Memory B cell (primary cell): ENCODE measurements around the gene USP6NL.

Experiments used
- ATAC-seq: fragments of 150-1000 bp; cut with Tn5 transposase; 2 replicates; pipeline ENCODE4 v1.10.0; 2021; ENCODE audit warnings: low read depth, mild to moderate bottlenecking, moderate library complexity
- DNase-seq, 2 donors: peaks; one replicate each; pipeline ENCODE4 v3.0.0; 2022; ENCODE audit warnings: low spot score in 2 of 2
- H3K27ac Mint-ChIP-seq: one replicate; pipeline ENCODE4 v1.8.0; 2022; ENCODE audit warnings: mild to moderate bottlenecking, moderate library complexity, mixed read lengths
- H3K27me3 Mint-ChIP-seq: one replicate; pipeline ENCODE4 v1.8.0; 2022; ENCODE audit warnings: mixed read lengths
- H3K36me3 Mint-ChIP-seq: one replicate; pipeline ENCODE4 v1.8.0; 2022; ENCODE audit warnings: mild to moderate bottlenecking, mixed read lengths
- H3K4me1 Mint-ChIP-seq: one replicate; pipeline ENCODE4 v1.8.0; 2022; ENCODE audit warnings: mixed read lengths
- H3K4me3 Mint-ChIP-seq: one replicate; pipeline ENCODE4 v1.8.0; 2022; ENCODE audit warnings: mild to moderate bottlenecking, moderate library complexity, mixed read lengths
- H3K9me3 Mint-ChIP-seq: one replicate; pipeline ENCODE4 v1.8.0; 2022; ENCODE audit warnings: mixed read lengths

Gene USP6NL

DNA sequence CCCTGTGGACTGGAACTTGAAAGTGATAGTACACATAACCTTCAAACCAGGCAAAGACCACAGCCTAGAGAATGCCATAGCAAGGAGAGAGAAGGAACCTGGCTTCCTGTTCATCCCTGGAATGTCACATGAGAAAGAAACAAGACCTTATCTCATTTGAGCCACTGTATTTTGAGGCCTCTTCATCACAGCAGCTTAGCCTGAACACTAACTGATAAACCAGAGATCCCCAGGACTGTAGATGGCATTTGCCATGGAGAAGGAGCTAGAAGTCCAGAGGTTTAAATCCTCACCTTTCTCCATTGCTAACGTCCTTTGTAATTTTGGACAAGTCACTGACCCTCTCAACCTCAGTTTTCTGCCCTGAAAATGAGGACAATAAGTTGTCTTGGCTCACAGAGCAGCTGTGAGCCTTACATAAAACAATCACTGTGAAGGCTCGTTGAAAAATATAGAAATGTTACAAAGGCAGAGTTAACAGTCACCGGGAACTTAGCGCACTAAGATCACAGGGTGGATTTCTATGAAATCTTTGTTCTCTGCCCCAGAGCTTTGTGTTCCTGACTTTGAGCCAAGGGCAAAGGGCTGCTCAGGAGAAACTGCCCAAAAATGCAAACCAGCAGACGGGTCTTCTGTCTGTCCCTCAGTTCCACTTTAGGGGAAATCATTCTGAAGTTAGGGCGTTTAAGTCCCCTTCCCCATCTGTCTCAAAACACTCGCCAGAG, 197.0 kb downstream of the USP6NL start:
- Mint-ChIP-seq H3K27ac (no peak overlapping the region), H3K4me1 (peaks cover 5% of the 10 kb centered on the region), H3K27me3 (no peaks in the 10 kb centered on the region), H3K36me3 (peaks cover 8% of the 10 kb centered on the region), H3K4me3 (no peak overlapping the region), H3K9me3 (peaks cover 16% of the 10 kb centered on the region)
- no peak for DNase-seq
- no peak for ATAC-seq

DNA sequence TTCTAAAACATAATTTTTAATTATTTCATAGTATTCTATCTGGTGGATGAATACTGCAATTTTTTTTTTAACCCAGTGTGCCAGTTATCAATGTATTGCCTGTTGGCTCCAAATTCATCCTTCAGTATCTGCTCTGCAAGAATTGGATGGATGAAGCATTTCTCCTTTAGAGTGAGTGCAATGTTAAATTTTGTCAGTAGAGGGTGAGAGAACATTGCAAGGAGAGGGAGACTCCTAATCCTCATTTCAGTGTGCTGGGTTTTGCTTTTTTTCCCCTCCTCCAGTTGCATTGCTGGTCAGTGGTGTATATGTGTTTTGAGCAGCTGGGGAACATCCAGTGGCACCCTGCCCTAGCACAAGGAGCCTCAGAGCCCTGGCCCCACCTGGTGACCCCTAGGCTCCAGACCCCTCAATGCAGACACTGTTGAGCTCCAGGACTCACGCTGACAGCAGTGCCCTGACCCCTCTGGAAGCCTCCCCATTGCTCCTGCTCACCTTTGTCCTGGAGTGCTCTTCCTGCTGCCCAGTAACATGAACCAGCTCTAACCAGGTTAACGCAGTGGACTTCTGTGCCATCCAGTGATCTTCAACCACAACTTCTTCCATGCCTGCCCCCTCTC, 199.4 kb downstream of the USP6NL start:
- Mint-ChIP-seq H3K9me3 (peaks cover 8% of the 10 kb centered on the region), H3K27me3 (no peaks in the 10 kb centered on the region), H3K4me1 (peaks cover 16% of the 10 kb centered on the region)

DNA sequence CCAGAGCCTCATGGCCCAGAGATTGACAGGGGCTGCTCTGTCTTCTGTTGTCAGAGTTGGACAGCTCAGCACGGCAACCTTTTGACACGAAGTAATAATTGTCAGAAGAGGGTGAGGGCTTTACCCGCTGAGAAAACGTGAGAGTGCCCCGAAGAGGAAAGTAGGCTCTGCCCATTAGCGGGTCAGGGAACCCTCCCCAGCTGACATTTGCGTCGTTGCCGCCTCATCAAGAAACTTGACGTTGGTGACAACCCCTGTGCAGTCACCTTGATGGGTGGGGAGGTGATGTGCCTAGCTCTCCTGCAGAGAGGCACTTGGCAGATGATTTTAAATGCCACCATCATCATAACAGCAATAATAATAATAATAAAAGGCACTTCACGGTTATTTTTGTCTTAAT, 202.1 kb downstream of the USP6NL start:
- no peak overlapping the region for H3K27ac Mint-ChIP-seq
- peaks cover 14% of the 10 kb centered on the region for H3K36me3 Mint-ChIP-seq
- peaks cover 8% of the 10 kb centered on the region for H3K9me3 Mint-ChIP-seq
- peaks cover 31% of the 10 kb centered on the region for H3K4me1 Mint-ChIP-seq
- no peak for ATAC-seq
- no peak for DNase-seq
- no peaks in the 10 kb centered on the region for H3K27me3 Mint-ChIP-seq
- H3K4me3 Mint-ChIP-seq: no peak overlapping the region

More for the DNA sequence above, 199.4 kb downstream of the USP6NL start:
- no peak overlapping the region for H3K4me3 Mint-ChIP-seq
- DNase-seq (no peak), ATAC-seq (no peak)
- H3K27ac Mint-ChIP-seq: no peak overlapping the region
- H3K36me3 Mint-ChIP-seq: peaks cover 12% of the 10 kb centered on the region

DNA sequence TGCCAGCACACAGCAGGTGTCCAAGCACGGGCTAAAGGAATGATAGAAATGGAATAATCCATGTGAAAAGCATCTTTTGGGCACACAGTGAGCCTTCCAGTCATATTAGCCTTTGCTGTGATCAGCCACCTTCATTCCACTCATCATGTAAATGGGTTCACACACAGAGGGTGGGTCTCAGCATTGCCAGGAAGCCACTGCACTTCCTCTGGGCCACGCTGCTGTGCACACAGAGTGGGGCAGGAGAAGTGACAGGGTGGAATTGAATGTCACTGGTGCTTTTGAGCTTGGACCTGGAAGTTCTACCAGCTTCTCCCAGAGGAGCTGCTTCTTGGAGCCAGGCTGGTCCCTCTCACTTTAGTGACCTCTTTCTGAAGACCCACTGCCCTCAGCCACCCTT, 203.5 kb downstream of the USP6NL start:
- H3K27ac Mint-ChIP-seq: no peak overlapping the region
- peaks cover 12% of the 10 kb centered on the region for H3K36me3 Mint-ChIP-seq
- H3K4me3 Mint-ChIP-seq: peak overlapping the region; percentile 8
- peaks cover 36% of the 10 kb centered on the region for H3K4me1 Mint-ChIP-seq
- no peaks in the 10 kb centered on the region for H3K27me3 Mint-ChIP-seq
- DNase-seq (peak in 1 of 2 donors; percentile 17), ATAC-seq (peak; percentile 73)
- H3K9me3 Mint-ChIP-seq: peaks cover 8% of the 10 kb centered on the region

DNA sequence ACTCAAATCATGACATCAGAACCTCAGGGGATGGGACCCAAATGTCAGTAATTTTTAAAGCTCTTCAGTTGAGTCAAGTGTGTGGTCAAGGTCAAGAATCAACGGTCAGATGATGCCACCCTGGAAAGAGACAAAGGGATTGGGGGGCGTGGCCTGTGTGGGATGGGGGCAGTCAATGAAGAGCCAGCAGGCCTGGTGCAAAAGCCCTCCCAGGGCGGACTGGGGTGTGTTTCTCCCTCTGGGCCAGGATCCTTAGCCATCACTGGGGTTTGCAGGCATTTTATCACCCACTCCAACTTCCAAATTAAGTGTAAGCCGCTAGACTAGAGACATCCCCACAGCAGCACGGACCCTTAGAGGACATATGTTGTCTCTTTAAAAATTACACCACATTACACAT, 204.7 kb downstream of the USP6NL start:
- Mint-ChIP-seq H3K4me1 (peaks cover 42% of the 10 kb centered on the region), H3K36me3 (peaks cover 8% of the 10 kb centered on the region), H3K27me3 (no peaks in the 10 kb centered on the region), H3K9me3 (peaks cover 2% of the 10 kb centered on the region), H3K4me3 (no peak overlapping the region), H3K27ac (no peak overlapping the region)
- no peak for DNase-seq
- ATAC-seq: no peak

DNA sequence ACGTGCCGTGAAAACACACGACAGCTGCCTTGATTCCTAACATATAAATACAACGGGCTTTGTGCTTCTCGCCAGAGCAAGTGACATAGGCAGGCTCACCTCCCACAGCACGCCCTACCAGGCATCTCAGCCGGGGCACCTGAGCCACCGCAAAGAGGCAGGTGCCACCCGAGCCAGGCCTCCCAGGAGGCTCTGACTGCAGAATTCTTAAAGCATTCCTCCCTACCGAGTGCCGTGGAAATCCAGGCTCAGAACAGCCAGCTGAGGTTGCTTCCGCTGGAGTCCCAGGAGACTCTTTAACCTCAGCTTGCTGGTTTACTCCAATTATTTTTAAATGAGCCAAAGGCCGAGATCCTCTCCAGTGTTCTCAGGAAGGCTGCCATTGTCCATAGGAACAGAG, 206.5 kb downstream of the USP6NL start:
- H3K4me1 Mint-ChIP-seq: peaks cover 47% of the 10 kb centered on the region
- H3K36me3 Mint-ChIP-seq: peaks cover 6% of the 10 kb centered on the region
- H3K27ac Mint-ChIP-seq: peak overlapping the region; percentile 68
- peaks cover 2% of the 10 kb centered on the region for H3K9me3 Mint-ChIP-seq
- no peaks in the 10 kb centered on the region for H3K27me3 Mint-ChIP-seq
- H3K4me3 Mint-ChIP-seq: peak overlapping the region; percentile 31
- DNase-seq: no peak
- ATAC-seq: no peak
